Right atrium auricular region (tissue), 2 donors: ENCODE data around the gene MPC1. TPM values are rescaled to one million over a fixed set of nuclear protein-coding genes. Genes with fewer than 3 reads are reported as not detected.
"Not testable (repeated sequence)": the region's sequence is repeated elsewhere in the genome, so short reads cannot be mapped to it uniquely, and the experiment has no call there.

Source experiments
- DNase-seq: peaks from one replicate; pipeline ENCODE4 v3.0.0-alpha.2; 2019; ENCODE audit warnings: low spot score
- H3K27ac ChIP-seq, 2 donors: fragments of 200-600 bp; sonication (generic); 1 replicate in 1 of 2; 2 replicates in 1 of 2; pipeline ENCODE4 v1.5.1; 2016 to 2019
- H3K27me3 ChIP-seq, 2 donors: fragments of 200-600 bp; sonication (generic); one replicate each; pipeline versions ENCODE4 v1.5.1 to v1.6.0; 2017 to 2019
- H3K36me3 ChIP-seq: fragments of 200-600 bp; sonication (generic); one replicate; pipeline ENCODE4 v1.5.1; 2016
- H3K4me1 ChIP-seq, 2 donors: fragments of 200-600 bp; sonication (generic); one replicate each; pipeline versions ENCODE4 v1.5.1 to v1.6.0; 2017 to 2019
- H3K4me3 ChIP-seq, 2 donors: fragments of 200-600 bp; sonication (generic); 1 replicate in 1 of 2; 2 replicates in 1 of 2; pipeline ENCODE4 v1.5.1; 2017 to 2019; ENCODE audit warnings: mild to moderate bottlenecking in 1 of 2, moderate library complexity in 1 of 2
- H3K9me3 ChIP-seq, 2 donors: fragments of 200-600 bp; sonication (generic); one replicate each; pipeline ENCODE4 v1.5.1; 2019
- CTCF ChIP-seq, 2 donors: fragments of 200-600 bp; sonication (generic); IDR thresholded peaks; one replicate each; pipeline ENCODE4 v1.5.1; 2019; ENCODE audit warnings: antibody characterized with exemption in 2 of 2
- total RNA-seq, 2 donors: library from RNA; depleted of rRNA; stranded (reverse); fragments of >200 nt; gene quantifications; one replicate each; pipeline ENCODE4 v1.1.0, GENCODE V29; 2016

MPC1 gene
- total RNA-seq, 2 donors from 2014 or later, result 250 to 616 TPM

GRCh38 chr6:166365221-166365620 is 17.5 kb downstream of the MPC1 start:
- DNase-seq, result no peak
- no peaks in the 10 kb centered on the region for H3K27me3 ChIP-seq
- no peak overlapping the region for H3K4me3 ChIP-seq
- H3K27ac ChIP-seq, result peak overlapping the region; percentile 67 to 78
- peaks cover 36% of the 10 kb centered on the region for H3K36me3 ChIP-seq
- peaks cover 0 to 43% of the 10 kb centered on the region in 2 donors for H3K4me1 ChIP-seq
- TF ChIP-seq CTCF (IDR thresholded peaks at IDR 0.05), result no peak
- H3K9me3 ChIP-seq, result no peaks in the 10 kb centered on the region

- DNase-seq, result no peak
- H3K27me3 ChIP-seq, result no peaks in the 10 kb centered on the region
- no peak overlapping the region for H3K4me3 ChIP-seq
- H3K4me1 ChIP-seq, result peaks cover 0 to 39% of the 10 kb centered on the region in 2 donors
- no peaks in the 10 kb centered on the region for H3K9me3 ChIP-seq
- TF ChIP-seq CTCF (IDR thresholded peaks at IDR 0.05), result no peak
- H3K36me3 ChIP-seq, result peaks cover 36% of the 10 kb centered on the region
- peak overlapping the region; percentile 67 to 78 for H3K27ac ChIP-seq
These were observed 18.3 kb downstream of the MPC1 start for GRCh38 chr6:166364456-166364855.

GRCh38 chr6:166362427-166362826 is 20.3 kb downstream of the MPC1 start:
- Histone ChIP-seq H3K36me3 (peaks cover 31% of the 10 kb centered on the region), H3K4me1 (peaks cover 0 to 39% of the 10 kb centered on the region in 2 donors)
- DNase-seq, H3K27ac ChIP-seq, H3K27me3 ChIP-seq, H3K9me3 ChIP-seq, H3K4me3 ChIP-seq: not testable (repeated sequence)

DNA sequence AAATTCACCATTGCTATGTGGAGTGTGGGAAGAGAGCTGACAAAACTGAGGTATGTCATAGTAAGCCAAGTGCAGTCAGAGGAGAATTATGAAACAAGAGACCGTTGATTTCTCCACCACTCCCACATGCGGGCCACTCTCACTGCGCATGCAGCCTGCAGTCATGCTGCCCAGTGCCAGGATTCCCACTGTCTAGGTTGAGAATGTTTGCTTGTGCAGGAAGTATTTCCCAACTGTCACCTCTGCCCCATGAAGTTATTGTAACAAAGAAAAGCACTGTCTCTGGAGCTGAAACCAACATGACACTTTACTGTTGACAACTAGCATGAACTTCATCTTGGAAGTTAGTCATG is 21.7 kb downstream of the MPC1 start:
- no peaks in the 10 kb centered on the region for H3K27me3 ChIP-seq
- no peaks in the 10 kb centered on the region for H3K9me3 ChIP-seq
- TF ChIP-seq CTCF (IDR thresholded peaks at IDR 0.05), result no peak
- H3K36me3 ChIP-seq, result peaks cover 22% of the 10 kb centered on the region
- H3K4me3 ChIP-seq, result no peak overlapping the region
- no peak for DNase-seq
- H3K4me1 ChIP-seq, result peaks cover 0 to 30% of the 10 kb centered on the region in 2 donors
- H3K27ac ChIP-seq, result no peak overlapping the region

GRCh38 chr6:166360243-166361076 is 22.3 kb downstream of the MPC1 start:
- Histone ChIP-seq H3K4me1 (peaks cover 0 to 24% of the 10 kb centered on the region in 2 donors), H3K36me3 (peaks cover 16% of the 10 kb centered on the region), H3K4me3 (no peak overlapping the region), H3K9me3 (no peaks in the 10 kb centered on the region), H3K27ac (no peak overlapping the region), H3K27me3 (no peaks in the 10 kb centered on the region)
- no peak for DNase-seq
- TF ChIP-seq CTCF (IDR thresholded peaks at IDR 0.05), result no peak

DNA sequence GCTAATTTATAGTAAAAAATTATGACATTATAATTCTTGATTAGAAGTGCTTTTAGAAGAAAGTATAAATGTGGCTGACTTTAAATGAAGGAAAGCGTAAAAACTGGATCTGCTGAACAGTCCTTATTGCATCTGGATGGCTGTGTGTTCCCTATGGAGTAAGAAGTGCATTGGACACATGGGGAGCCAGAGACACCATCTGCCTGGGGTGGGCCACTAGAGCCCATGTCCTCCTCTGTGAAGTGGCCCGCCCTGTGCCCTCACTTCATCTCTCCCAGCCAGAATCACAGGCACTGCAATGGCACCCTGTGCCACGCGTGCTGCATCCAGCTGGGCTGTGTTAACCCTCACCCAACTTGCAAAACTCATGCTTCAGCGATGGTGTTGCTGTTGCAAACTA is 27.2 kb downstream of the MPC1 start:
- H3K4me3 ChIP-seq, result no peak overlapping the region
- no peaks in the 10 kb centered on the region for H3K9me3 ChIP-seq
- no peaks in the 10 kb centered on the region for H3K4me1 ChIP-seq
- TF ChIP-seq CTCF (IDR thresholded peaks at IDR 0.05), result no peak
- DNase-seq, result no peak
- no peaks in the 10 kb centered on the region for H3K36me3 ChIP-seq
- H3K27me3 ChIP-seq, result no peaks in the 10 kb centered on the region
- no peak overlapping the region for H3K27ac ChIP-seq
